AG04450 (cell line): Measurements from ENCODE around the gene SRRM4. TPM values are rescaled to one million over a fixed set of nuclear protein-coding genes. Genes with fewer than 3 reads are reported as not detected.

Experiments used
- CTCF ChIA-PET: fragments of 300-600, 350-600 bp; formaldehyde crosslinking; extraction: SDS; loops from one replicate; lab custom pipeline; 2022; ENCODE audit warnings: antibody characterized with exemption, inconsistent platforms; lab: Charles Lee
- POLR2A ChIA-PET: fragments of 350-600 bp; formaldehyde crosslinking; extraction: SDS; loops from one replicate; lab custom pipeline; 2021; ENCODE audit warnings: antibody characterized with exemption, inconsistent platforms; lab: Yijun Ruan, JAX
- DNase-seq: peaks from one replicate; pipeline ENCODE4 v3.0.0-alpha.2; 2011; ENCODE audit warnings: low read depth, low spot score
- H3K27ac ChIP-seq: one replicate; pipeline ENCODE4 v1.5.1; 2012; ENCODE audit warnings: low read depth, low read length, control low read depth
- H3K27me3 ChIP-seq: one replicate; pipeline ENCODE4 v1.6.0; 2012; ENCODE audit warnings: low read length; ENCODE audit not compliant: control insufficient read depth, insufficient read depth
- H3K4me3 ChIP-seq: 2 replicates; pipeline ENCODE4 v1.5.1; 2011; ENCODE audit warnings: mild to moderate bottlenecking, low read depth, low read length, control low read depth
- H3K9me3 ChIP-seq: 2 replicates; pipeline ENCODE4 v1.5.1; 2012; ENCODE audit warnings: low read length; ENCODE audit not compliant: control insufficient read depth, insufficient read depth
- polyA plus RNA-seq: library from polyadenylated mRNA; depleted of rRNA; stranded (reverse); fragments of >200 nt; gene quantifications from 2 replicates; pipeline ENCODE4 v1.2.3, GENCODE V29; 2011
- TF ChIP-seq, protein P1 (sequence below): IDR thresholded peaks from 2 replicates; pipeline ENCODE4 v1.5.1; 2011; ENCODE audit warnings: low read depth, low read length, control low read depth, inconsistent platforms

Gene SRRM4
- polyA plus RNA-seq, 1 experiment: not detected

- DNase-seq: no peak
- H3K27ac ChIP-seq: no peak overlapping the region
- CTCF ChIA-PET: interaction anchor here (1.1 to 1.2 kb wide), 2 partner anchors 20 to 22 kb away, joined by 3 read pairs; no protein-coding TSS in a partner anchor
- POLR2A ChIA-PET: no interaction called here
- TF ChIP-seq, protein P1, sequence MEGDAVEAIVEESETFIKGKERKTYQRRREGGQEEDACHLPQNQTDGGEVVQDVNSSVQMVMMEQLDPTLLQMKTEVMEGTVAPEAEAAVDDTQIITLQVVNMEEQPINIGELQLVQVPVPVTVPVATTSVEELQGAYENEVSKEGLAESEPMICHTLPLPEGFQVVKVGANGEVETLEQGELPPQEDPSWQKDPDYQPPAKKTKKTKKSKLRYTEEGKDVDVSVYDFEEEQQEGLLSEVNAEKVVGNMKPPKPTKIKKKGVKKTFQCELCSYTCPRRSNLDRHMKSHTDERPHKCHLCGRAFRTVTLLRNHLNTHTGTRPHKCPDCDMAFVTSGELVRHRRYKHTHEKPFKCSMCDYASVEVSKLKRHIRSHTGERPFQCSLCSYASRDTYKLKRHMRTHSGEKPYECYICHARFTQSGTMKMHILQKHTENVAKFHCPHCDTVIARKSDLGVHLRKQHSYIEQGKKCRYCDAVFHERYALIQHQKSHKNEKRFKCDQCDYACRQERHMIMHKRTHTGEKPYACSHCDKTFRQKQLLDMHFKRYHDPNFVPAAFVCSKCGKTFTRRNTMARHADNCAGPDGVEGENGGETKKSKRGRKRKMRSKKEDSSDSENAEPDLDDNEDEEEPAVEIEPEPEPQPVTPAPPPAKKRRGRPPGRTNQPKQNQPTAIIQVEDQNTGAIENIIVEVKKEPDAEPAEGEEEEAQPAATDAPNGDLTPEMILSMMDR: no peak
- no peak overlapping the region for H3K4me3 ChIP-seq
- H3K27me3 ChIP-seq: no peaks in the 10 kb centered on the region
- no peaks in the 10 kb centered on the region for H3K9me3 ChIP-seq
Observed at GRCh38 chr12:119136811-119137410, 155.6 kb downstream of the SRRM4 start.

DNA sequence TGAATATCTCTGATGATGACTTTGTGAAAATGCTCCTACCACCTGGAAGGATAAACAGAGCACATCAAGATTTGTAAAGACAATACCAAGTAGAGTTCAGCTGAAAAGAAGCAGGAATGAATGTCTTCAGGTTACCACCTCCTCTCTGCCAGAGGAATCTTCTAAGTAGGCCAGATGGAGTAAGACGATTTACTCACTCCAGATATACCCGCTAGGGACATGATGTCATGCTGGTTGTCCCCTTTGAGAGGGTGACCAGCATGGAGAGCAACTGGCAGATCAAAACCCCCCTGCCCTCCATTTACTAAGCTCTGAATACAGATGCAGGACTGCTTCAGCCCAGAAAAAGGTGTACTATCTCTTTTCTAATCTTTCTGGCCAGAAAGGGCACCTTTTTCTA, 158.1 kb downstream of the SRRM4 start:
- H3K9me3 ChIP-seq: no peaks in the 10 kb centered on the region
- TF ChIP-seq, protein P1: no peak
- CTCF ChIA-PET: no interaction called here
- H3K27ac ChIP-seq: no peak overlapping the region
- H3K27me3 ChIP-seq: no peaks in the 10 kb centered on the region
- no peak overlapping the region for H3K4me3 ChIP-seq
- no peak for DNase-seq
- POLR2A ChIA-PET: no interaction called here

DNA sequence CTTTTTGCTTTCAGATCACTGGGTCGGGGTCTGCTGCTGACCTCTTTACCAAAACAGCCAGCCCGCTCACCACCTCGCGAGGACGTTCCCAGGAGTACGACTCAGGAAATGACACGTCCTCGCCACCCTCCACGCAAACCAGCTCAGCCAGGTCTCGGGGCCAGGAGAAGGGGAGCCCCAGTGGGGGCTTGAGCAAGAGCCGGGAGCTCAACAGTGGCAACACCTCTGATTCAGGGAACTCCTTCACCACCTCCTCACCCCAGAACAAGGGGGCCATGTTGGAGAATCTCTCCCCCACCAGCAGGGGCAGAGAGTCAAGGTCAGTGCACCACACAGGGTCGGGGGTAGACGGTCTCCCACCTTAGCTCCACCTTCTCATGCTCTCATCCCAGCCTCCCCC, 164.0 kb downstream of the SRRM4 start:
- TF ChIP-seq, protein P1: no peak
- DNase-seq: no peak
- H3K27me3 ChIP-seq: peaks cover 3% of the 10 kb centered on the region
- H3K9me3 ChIP-seq: no peaks in the 10 kb centered on the region
- no peak overlapping the region for H3K27ac ChIP-seq
- ChIA-PET POLR2A (no interaction called here), CTCF (no interaction called here)
- no peak overlapping the region for H3K4me3 ChIP-seq

DNA sequence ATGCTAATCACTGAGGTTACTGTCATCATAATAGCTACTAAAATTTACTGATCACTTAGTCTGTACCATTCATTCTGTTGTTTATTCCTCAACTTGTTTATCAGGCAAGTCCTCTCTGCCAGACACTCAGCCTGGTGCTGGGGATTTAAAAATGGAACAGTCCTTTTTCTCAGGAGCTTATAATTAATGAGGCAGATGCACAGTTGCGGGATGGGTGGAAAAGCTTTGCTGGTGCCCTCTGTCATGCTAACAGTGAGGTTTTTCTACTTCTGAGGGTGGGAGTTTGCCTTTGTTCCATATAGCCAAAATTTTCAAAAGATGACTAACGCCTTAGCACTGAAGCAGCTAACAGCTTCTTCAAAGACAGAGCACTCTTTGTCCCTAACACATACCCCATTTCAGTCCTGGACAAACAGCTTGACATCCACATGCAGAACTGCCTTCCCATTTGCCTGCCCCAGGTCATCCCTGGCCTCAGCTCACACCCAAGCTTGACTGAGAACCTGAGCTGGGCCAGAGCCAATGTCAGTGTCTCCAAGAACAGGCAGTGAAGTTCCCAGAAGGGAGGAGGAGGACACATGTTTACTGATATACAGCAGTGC, 166.6 kb downstream of the SRRM4 start:
- Histone ChIP-seq H3K27me3 (peaks cover 3% of the 10 kb centered on the region), H3K27ac (no peak overlapping the region), H3K9me3 (peaks cover 9% of the 10 kb centered on the region), H3K4me3 (no peak overlapping the region)
- ChIA-PET POLR2A (no interaction called here), CTCF (no interaction called here)
- DNase-seq: no peak
- TF ChIP-seq, protein P1: no peak

GRCh38 chr12:119149270-119149669, 167.9 kb downstream of the SRRM4 start:
- H3K27ac ChIP-seq: no peak overlapping the region
- CTCF ChIA-PET: no interaction called here
- TF ChIP-seq, protein P1: no peak
- peaks cover 15% of the 10 kb centered on the region for H3K9me3 ChIP-seq
- POLR2A ChIA-PET: no interaction called here
- peaks cover 3% of the 10 kb centered on the region for H3K27me3 ChIP-seq
- no peak overlapping the region for H3K4me3 ChIP-seq
- no peak for DNase-seq
